ENCODE measurements around the gene GTPBP3. TPM values are rescaled to one million over a fixed set of nuclear protein-coding genes. Genes with fewer than 3 reads are reported as not detected.

The GTPBP3 gene
- total RNA-seq, 1 donor from 2014 or later = 11.5 TPM

Other genes with a start within 250 kb of the GTPBP3 start
- 32.8 TPM for gene USE1, start 122.2 kb upstream of the GTPBP3 start, total RNA-seq
- 26.0 TPM for gene OCEL1, start 111.3 kb upstream of the GTPBP3 start, total RNA-seq
- gene NR2F6, start 91.6 kb upstream of the GTPBP3 start, total RNA-seq = 76.4 TPM
- 7.6 TPM for gene USHBP1, start 72.8 kb upstream of the GTPBP3 start, total RNA-seq
- gene BABAM1, start 70.1 kb upstream of the GTPBP3 start, total RNA-seq = 82.0 TPM
- gene ANKLE1, start 55.7 kb upstream of the GTPBP3 start, total RNA-seq = 0.19 TPM
- 13.8 TPM for gene ABHD8, start 34.1 kb upstream of the GTPBP3 start, total RNA-seq
- 200 TPM for gene MRPL34, start 31.7 kb upstream of the GTPBP3 start, total RNA-seq
- gene DDA1, start 28.0 kb upstream of the GTPBP3 start, total RNA-seq = 28.8 TPM
- 9.6 TPM for gene ANO8, start 2.7 kb upstream of the GTPBP3 start, total RNA-seq
- gene PLVAP, start 39.8 kb downstream of the GTPBP3 start, total RNA-seq = 29.0 TPM
- not detected for gene CCDC194, start 56.6 kb downstream of the GTPBP3 start, total RNA-seq
- gene BST2, start 68.1 kb downstream of the GTPBP3 start, total RNA-seq = 54.5 TPM
- gene MVB12A, start 82.5 kb downstream of the GTPBP3 start, total RNA-seq = 19.9 TPM
- not detected for gene TMEM221, start 111.1 kb downstream of the GTPBP3 start, total RNA-seq
- not detected for gene NXNL1, start 123.4 kb downstream of the GTPBP3 start, total RNA-seq
- 66.2 TPM for gene SLC27A1, start 133.0 kb downstream of the GTPBP3 start, total RNA-seq
- 20.8 TPM for gene PGLS, start 174.1 kb downstream of the GTPBP3 start, total RNA-seq
- gene COLGALT1, start 218.1 kb downstream of the GTPBP3 start, total RNA-seq = 35.5 TPM